WI38 (cell line): ENCODE data around the gene ISCU.
"Not testable (repeated sequence)": the region's sequence is repeated elsewhere in the genome, so short reads cannot be mapped to it uniquely, and the experiment has no call there.

Experiments used
- H3K4me3 ChIP-seq: 2 replicates; pipeline ENCODE4 v1.5.1; 2011; ENCODE audit warnings: low read depth, mild to moderate bottlenecking, control low read depth, low read length
- CTCF ChIP-seq: IDR thresholded peaks from 2 replicates; pipeline ENCODE4 v1.5.1; 2012; ENCODE audit warnings: low read depth, mild to moderate bottlenecking, control low read depth, low read length

Gene ISCU

DNA sequence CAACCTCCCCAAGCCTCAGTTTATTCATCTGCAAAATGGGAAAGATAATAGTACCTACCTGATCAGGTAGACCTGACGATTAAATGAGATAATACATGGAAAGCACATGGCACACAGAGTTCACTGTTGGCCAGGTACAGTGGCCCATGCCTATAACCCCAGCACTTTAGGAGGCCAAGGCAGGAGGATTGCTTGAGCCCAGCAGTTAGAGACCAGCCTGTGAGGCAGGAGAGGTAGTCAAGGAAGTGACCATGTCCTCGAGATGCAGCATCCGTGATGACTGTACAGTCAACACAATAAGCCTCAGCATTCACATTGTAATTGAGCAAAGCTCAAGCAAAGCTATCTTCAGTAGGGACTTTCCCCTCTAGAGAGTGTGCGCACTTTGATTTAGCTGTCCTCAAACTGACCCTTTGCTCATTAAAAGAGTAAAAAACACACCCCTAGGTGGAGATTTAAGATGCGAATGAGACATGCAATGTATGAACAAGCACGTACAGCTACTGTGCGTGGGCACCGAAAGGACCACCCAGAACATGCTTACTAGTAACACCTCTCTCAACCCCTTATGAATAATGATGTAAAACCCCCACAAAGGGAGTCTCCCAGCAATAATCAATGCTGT lies 9.9 kb downstream of the ISCU start:
- no peak for TF ChIP-seq CTCF
- H3K4me3 ChIP-seq: no peak overlapping the region

- H3K4me3 ChIP-seq: no peak overlapping the region
- no peak for TF ChIP-seq CTCF
Observed at GRCh38 chr12:108573317-108573716, 10.9 kb downstream of the ISCU start.

DNA sequence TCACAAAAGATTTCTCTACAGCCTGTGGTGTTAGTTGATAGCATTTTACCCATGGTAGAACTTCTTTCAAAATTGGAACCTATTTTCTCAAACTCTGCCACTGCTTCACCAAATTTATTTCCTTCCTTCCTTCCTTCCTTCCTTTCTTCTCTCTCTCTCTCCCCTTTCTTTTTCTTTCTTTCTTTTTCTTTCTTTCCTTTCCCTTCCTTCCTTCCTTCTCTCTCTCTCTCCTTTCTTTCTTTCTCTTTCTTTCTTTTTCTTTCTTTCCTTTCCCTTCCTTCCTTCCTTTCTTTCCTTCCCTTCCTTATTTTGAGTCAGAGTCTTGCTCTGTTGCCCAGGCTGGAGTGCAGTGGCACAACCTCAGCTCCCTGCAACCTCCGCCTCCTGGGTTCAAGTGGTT lies 11.9 kb downstream of the ISCU start:
- H3K4me3 ChIP-seq: not testable (repeated sequence)

GRCh38 chr12:108575199-108575912 lies 13.0 kb downstream of the ISCU start:
- no peak overlapping the region for H3K4me3 ChIP-seq
- TF ChIP-seq CTCF: no peak

- no peak overlapping the region for H3K4me3 ChIP-seq
- TF ChIP-seq CTCF: no peak
Observed at GRCh38 chr12:108576660-108577234, 14.4 kb downstream of the ISCU start.

- H3K4me3 ChIP-seq: no peak overlapping the region
- no peak for TF ChIP-seq CTCF
Observed at GRCh38 chr12:108577458-108577857, 15.1 kb downstream of the ISCU start.

- no peak overlapping the region for H3K4me3 ChIP-seq
- TF ChIP-seq CTCF: no peak
Observed at GRCh38 chr12:108578264-108578663, 15.9 kb downstream of the ISCU start.
